Measurements from ENCODE around the gene TADA2B.

TADA2B gene

DNA sequence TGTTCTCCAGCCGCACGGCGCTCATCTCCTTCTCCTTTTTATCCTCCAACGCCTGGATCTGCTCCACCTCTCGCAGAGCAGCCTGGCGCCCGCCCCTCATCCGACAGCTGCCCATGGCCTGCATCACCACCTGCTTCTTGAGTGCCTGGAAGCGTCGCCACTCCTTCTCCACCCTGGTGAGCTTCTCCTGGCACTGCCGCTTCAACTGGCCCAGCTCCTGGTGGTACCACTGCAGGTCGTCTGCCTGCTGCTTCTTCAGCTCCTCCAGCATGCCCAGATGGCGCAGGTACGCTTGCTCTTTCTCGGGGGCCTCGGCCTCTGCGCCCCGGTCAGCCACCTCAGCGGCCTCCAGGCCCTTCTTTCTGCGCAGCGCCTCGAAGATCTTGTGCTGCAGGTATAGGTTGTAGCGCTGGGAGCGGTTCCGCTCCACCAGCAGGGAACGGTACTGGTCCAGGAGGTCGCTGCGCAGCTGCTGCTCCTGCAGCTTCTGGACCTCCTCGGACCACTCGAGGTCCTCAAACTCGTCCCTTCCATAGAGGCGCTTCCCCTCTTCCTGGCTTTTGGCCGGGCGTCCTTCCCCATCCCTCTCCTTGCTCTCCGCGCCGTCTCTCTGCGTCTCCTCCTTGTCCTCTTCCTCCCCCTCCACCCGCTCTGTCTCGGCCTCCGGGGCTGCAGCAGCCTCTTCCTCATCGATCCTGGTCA, 1.2 kb upstream of the TADA2B start:
- DNase-seq (ENCODE audit: low spot score), result no peak

DNA sequence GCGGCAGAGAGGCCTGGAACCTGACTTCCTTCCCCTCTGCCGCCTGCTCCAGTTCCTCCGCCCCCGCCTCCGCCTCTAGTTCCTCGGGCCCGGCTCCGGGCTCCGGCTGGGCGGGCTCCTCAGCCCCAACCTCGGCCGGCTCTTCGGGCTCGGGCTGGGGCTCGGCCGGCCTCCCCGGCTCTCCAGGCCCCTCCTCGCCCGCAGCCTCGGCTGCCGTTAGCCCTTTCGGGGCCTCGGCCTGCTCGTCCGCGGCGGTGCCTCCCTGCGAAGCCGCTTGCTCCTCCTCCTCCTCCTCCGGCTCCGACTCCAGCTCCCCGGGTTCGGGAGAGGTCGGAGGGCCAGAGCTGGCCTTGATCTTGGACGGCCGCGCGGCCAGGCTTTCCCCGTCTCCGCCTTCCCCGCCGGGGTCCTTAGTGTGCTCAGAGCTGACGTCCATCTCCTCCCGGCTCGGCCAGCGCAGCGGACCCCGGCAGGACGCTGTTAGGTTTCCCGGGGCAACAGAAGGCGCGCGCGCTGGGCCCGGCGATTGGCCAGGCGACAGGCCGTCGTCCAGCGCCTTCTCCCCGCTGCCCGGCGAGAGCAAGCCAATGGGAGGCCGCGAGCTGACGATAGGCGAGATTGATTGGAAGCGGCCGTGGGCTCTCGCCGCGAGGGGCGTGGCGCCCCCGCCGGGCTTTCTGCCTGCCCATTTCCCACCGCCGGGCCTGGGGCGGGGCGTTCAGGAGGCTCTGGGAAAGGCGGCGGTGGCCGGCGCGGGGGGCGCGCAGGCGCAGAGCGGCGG, 479 bp upstream of the TADA2B start:
- no peak for DNase-seq (ENCODE audit: low spot score)

DNA sequence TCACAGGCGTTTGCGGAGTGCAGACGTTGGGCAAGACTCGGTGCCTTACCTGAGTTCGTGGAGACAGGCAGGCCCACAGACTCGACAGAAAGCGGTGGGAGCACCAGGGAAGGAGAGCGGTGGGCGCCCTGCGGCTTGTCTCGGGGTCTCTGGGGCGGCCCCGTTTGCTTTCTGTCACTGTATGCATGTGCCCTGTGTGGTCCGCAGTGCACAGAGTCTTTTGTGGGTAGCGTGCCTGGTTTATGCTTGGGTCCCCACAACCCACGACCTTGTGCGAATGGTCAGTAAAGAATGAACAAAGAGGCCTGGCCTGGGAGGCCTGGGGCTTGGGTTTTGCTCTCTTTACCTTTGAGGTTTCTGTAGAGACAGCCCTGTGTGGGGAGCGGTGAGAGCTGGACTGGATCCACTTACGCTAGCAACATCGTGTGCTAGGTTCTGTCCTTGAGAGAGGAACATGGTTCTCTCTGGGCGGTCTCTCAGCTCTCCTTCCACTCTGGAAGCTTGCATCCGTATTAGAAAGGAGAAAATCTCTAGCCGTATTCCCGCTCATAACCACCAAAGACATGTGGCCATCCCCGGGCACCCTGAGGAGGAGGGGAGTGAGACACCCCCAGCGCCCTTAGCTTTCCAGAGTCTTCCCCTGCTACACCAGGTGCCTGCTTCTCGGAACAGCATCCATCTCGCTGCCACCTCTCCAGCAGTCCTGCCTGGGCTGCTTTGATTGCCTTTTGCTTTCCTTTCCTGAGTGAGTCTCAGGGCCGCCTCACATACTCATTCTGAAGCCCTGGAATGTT, 1.2 kb downstream of the TADA2B start:
- no peak for DNase-seq (ENCODE audit: low spot score)

DNA sequence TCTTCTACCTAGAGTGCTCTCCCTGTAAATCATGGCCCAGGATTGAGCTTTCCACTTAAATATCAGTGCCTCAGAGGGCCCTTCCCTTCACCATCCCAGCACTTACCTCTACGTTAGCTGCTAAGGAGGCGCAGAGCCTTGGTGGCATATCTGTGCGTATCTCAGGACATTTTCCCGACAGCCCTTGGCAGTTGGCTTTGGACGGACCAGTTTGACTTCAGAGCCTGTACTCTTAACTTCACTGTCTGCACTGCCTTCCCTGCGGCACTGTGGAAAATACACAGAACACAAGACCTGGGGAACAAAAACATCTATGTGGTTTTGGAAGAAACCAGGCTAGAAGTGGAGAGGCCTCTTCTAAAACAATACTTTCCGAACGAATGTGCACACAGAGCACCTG, 2.4 kb downstream of the TADA2B start:
- DNase-seq (ENCODE audit: low spot score), result no peak

DNA sequence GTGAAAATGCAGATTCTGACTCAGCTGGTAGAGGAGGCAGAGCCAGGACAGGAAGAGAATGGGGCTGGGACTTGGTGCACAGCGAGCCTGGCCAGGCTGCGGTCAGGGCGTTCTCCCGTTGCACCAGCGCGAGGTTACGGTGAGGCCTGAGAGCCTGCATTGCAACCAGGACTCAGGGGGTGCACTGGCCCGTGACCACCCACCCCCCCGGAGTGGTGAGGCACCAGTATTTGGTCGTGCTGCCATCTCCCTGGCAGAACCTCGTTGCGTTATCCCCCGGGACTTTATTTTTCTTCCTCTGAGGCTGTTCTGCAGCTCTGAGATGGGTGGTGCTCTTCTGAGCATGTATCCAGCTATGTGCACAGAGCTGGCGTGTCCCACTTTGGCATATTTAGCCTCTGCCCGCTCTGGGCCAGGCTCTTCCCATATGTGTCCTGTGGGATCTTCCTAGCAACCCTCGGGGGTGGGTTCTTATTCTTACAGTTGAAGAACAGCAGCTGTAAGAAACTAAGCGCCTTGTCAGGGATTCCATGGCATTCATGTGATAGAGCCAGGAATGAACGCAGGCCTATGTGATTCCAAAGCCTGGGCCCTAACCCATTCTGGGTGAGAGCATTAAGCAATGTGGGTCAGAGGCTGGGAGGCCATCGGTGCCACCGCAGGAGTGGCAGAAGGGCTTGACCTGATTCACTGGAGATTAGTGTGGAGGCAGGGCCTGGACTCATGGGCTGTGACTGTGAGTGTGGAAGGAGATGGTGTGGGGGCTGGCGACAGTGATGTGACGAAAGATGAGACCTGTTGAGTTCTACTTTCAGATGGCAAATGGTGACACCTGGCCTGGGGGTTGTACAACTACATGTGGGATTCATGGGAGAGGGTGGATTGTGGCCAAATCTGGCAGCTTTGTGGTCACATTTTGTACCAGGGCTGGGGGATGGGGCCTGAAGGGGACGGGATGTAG, 3.1 kb downstream of the TADA2B start:
- DNase-seq (ENCODE audit: low spot score), result no peak

DNA sequence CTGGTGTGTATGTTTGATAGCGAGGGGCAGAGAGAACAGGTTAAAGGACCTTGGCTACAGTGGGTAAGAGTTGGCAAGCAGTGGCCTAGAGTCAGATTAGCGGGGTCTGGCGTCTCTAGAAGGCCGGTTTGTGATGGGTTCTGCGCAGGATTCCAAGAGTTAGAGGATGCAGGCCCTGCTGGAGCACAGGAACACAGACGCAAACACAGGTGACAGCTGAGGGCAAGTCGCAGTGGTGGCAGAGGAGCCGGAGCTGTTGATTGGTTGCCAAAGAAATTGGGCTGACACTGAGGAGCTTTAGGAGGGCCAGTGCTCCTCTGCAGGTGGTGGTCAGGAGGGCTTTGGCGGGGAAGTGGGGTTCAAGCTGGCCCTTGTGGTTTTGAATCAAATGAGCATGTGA, 3.8 kb downstream of the TADA2B start:
- no peak for DNase-seq (ENCODE audit: low spot score)

DNA sequence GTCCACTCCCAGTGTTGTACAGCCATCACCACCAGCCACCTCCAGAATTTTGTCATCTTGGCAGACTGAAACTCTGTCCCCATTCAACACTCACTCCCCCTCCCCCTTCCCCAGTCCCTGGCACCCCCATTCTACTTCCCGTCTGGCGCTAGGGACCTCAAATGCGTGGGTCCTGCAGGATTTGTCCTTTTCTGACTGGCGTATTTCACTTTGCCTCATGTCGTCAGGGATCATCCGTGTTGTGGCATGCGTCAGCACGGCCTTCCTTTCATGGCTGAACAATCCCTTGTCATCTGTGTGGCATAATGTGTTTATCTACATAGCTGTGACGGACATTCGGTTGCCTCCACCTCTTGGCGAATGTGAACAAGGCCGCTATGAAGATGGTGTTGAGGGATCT, 5.5 kb downstream of the TADA2B start:
- DNase-seq (ENCODE audit: low spot score), result no peak

DNA sequence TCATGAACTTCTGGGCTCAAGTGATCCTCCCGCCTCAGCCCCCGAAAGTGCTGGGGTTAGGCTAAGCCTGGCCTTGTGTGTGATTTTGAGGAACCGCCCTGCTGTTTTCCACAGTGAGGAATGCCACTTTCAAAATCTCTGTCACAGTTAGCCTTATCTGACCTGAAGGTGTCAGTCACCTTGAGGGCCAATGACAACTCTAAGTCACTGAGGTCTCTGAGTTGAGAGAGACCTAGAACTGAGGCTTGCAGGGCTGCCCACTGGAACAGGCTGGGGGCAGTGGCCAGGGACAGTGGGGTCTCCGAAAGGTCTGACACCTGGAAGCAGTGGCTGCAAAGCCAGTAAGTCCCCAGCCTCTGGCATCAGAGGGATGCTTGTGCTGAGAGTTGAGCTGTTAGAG, 6.1 kb downstream of the TADA2B start:
- no peak for DNase-seq (ENCODE audit: low spot score)

- no peak for DNase-seq (ENCODE audit: low spot score)
Measured at GRCh38 chr4:7049739-7050138, 6.6 kb downstream of the TADA2B start.

GRCh38 chr4:7050481-7051143, 7.4 kb downstream of the TADA2B start:
- DNase-seq (ENCODE audit: low spot score), result no peak

- no peak for DNase-seq (ENCODE audit: low spot score)
Measured at GRCh38 chr4:7051144-7051495, 7.9 kb downstream of the TADA2B start.

DNA sequence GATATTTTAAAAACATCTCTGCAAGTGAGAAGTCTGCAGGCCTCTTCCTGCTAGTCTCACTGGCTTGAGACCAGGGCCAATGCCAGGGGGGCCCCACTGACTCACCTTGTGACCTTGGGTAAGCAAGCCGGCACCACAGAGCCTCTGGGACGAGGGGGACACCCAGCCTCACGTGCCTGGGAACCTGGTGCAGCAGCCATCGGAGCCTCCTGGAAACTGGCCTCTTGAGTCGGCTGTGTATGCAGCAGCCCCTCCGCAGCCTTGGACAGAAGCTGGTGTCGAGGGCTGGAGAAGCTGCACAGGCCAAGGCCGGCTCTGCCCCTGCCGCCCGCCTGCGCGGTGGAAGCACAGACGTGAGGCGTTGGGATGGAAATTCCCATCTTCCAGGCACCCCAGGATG, 8.7 kb downstream of the TADA2B start:
- DNase-seq (ENCODE audit: low spot score), result no peak

DNA sequence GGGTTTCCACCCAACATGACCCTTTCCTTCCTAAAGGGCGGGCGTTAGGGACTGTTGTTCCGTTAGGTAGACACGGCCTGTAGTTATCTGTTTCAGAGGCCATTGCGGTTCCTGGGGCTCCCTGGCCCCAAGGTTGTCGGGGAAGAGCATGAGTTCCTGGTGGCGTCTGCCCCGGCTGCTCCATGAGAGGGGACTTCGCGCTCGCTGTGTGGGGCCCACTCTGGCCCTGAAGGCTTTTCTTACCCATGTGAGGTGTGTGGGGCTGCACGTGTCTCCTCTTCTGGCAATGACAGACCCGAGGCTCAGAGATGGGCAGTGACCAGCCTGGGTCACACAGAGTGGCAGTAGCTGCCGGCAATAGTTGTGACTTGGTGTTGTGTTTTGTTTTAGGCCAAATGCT, 9.1 kb downstream of the TADA2B start:
- no peak for DNase-seq (ENCODE audit: low spot score)

DNA sequence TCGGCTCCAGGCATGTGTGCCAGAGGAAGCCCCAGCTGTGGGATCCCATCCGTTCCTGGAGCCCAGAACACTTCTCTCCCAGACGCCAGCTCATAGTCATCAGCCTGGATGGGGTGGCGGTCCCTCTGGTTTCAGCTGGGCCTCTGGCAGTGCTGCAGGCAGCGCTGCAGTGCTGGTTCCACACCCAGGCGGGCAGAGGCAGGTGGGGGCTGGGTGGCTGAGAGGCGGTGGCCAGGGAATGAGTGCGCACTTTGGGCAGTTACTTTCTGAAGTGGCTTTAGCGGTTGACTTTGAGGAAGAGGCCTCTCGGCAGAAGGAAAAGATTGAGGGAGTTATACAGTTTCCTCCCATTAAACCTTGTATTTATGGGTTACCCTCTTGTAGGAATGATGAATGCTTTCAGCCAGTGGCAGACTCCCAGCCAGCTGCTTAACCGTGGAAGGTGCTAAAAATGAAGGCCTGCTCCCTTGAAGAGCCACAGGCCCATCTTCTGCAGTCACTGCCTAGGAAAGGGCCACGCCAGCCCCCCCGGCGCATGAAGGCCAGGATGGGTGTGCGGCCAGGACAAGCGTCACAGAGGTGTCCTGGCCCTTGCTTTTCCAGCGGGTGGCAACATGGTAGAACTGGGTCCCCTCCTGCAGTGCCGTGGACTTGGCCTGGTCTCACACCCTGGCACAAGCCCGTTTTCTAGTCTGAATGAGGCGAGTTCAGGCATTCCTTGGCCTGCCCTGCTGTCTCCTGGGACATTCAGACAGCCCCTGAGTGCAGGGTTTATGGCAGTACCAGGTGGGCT, 9.9 kb downstream of the TADA2B start:
- DNase-seq (ENCODE audit: low spot score), result no peak

- no peak for DNase-seq (ENCODE audit: low spot score)
Measured at GRCh38 chr4:7054106-7054880, 11.1 kb downstream of the TADA2B start.

DNA sequence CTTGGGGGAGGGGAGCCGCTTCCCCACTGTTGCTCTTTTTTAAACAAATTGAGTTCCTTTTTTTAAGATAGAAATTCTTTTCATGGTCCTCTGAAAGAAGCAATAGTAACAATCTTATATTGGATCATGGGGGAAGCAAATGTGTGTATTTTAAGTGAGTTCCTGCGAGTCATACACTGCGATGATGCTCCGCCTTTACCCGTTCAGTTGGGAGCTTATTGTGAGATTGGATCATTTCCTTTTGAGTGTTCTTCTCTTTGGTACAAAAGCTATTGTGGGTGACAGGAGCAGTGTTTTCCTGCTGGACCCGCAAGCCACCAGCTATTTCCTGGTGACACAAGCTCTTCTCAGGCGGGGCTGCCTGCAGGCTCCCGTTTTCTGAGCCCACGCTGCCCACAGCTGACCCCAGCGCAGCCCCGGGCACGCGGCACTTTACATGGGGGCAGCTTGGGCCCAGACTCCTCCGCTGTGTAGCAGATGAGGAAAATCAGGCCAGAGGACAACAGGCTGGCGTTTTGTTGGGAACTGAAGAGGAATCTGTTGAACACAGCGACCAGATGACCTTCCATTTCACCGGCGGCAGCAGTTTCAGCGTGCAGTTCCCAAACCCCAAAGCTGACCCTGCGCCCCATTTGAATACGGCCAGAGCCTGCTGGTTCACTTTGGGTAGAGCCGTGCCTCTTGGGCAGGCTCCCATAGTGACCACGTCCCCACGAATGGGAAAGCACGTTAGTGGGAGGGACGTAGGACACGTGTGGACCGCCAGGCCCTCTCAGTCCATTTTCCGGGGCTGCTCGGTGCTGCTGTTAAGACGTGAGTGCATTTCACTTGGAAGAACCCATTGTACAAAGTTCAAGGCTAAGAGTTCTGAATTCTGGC, 12.2 kb downstream of the TADA2B start:
- no peak for DNase-seq (ENCODE audit: low spot score)

DNA sequence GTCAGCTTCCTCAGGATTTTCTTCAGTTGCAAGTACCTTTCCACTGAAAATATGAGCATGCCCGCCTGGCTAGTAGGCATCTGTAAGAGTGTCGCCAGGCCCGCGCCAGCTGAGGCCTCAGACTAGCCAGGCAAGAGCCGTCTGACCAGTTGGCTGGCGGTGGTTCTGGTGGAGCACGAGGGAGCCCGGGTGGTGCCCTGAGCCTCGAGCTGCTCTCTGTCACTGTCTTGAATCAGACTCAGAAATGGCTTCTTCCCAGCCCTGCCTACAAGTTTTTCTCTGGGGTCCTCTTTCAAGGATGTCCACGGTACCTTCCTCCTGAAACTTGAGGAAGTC, 12.8 kb downstream of the TADA2B start:
- no peak for DNase-seq (ENCODE audit: low spot score)

GRCh38 chr4:7058792-7059191, 15.6 kb downstream of the TADA2B start:
- DNase-seq (ENCODE audit: low spot score), result no peak

DNA sequence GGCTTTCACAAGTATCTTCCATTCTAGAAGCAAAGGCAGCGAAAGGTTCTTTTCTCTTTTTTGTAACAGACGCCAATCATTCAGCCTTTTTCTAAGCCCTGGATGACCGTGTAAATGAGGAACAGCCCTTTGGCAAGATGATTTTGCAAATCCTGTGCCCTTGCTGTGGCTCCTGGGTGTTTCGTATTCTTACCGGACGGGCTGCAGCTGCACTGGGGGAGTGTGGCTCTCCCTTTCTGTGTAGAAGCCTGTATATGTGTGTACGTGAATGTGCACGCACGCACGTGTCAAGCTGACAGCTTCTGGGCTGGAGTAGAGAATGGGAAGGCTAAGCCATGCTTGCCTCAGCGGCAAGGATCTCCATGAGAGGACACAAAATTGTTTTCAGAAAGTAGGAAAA, 16.5 kb downstream of the TADA2B start:
- DNase-seq (ENCODE audit: low spot score), result no peak
